ENCODE results near the gene SMAGP.
"Not testable (repeated sequence)": the region's sequence is repeated elsewhere in the genome, so short reads cannot be mapped to it uniquely, and the experiment has no call there.

DNA sequence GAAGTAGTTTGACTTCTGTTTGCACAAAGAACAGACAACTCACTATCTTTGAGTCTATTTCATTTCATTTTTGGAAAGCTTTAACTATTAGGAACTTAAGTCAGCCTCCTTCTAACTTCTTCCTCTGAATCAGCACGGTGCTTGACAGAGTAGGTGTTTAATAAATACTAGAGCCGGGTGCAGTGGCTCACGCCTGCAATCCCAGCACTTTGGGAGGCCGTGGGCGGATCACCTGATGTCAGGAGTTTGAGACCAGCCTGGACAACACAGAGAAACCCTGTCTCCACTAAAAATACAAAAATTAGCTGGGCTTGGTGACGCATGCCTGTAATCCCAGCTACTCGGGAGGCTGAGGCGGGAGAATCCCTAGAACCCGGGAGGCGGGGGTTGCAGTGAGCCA is 30.6 kb upstream of the SMAGP start:
- TF ChIP-seq, protein P1, sequence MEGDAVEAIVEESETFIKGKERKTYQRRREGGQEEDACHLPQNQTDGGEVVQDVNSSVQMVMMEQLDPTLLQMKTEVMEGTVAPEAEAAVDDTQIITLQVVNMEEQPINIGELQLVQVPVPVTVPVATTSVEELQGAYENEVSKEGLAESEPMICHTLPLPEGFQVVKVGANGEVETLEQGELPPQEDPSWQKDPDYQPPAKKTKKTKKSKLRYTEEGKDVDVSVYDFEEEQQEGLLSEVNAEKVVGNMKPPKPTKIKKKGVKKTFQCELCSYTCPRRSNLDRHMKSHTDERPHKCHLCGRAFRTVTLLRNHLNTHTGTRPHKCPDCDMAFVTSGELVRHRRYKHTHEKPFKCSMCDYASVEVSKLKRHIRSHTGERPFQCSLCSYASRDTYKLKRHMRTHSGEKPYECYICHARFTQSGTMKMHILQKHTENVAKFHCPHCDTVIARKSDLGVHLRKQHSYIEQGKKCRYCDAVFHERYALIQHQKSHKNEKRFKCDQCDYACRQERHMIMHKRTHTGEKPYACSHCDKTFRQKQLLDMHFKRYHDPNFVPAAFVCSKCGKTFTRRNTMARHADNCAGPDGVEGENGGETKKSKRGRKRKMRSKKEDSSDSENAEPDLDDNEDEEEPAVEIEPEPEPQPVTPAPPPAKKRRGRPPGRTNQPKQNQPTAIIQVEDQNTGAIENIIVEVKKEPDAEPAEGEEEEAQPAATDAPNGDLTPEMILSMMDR (conservative IDR thresholded peaks at IDR 0.05 in 1 of 2, IDR thresholded peaks at IDR 0.05 in 1 of 2; ENCODE audit: extremely low read depth in 1 of 2, insufficient read depth in 1 of 2, low read depth in 1 of 2, low read length in 2 of 2), result not testable (repeated sequence)
- TF ChIP-seq EZH2 (IDR thresholded peaks at IDR 0.05; ENCODE audit: borderline replicate concordance, low read length), result not testable (repeated sequence)
